Neural cell (in vitro differentiated cells): ENCODE data around the gene FAM181B.

ENCODE experiments used
- EP300 ChIP-seq: fragments of 450-650 bp; conservative IDR thresholded peaks from 2 replicates; pipeline ENCODE4 v1.6.1; 2014; ENCODE audit warnings: antibody characterized with exemption, mild to moderate bottlenecking, moderate library complexity; ENCODE audit not compliant: poor library complexity, severe bottlenecking
- EZH2 ChIP-seq: fragments of 200-600, 300-800 bp; shearing (Covaris generic), sonication (generic); IDR thresholded peaks from 2 replicates; pipeline ENCODE4 v1.6.1; 2014; ENCODE audit warnings: antibody characterized with exemption, low read length, borderline replicate concordance, mild to moderate bottlenecking; ENCODE audit not compliant: insufficient read depth, poor library complexity, severe bottlenecking
- MXI1 ChIP-seq: fragments of 450-650 bp; conservative IDR thresholded peaks from 2 replicates; pipeline ENCODE4 v1.6.1; 2014; ENCODE audit warnings: antibody characterized with exemption, mild to moderate bottlenecking; ENCODE audit not compliant: poor library complexity, severe bottlenecking
- POLR2AphosphoS5 ChIP-seq: IDR thresholded peaks from 2 replicates; pipeline ENCODE4 v1.6.1; 2012
- RAD21 ChIP-seq: fragments of 450-650 bp; conservative IDR thresholded peaks from 2 replicates; pipeline ENCODE4 v1.6.1; 2014; ENCODE audit warnings: antibody characterized with exemption, mild to moderate bottlenecking, moderate library complexity
- SMC3 ChIP-seq: fragments of 450-650 bp; conservative IDR thresholded peaks from 2 replicates; pipeline ENCODE4 v1.6.1; 2014; ENCODE audit warnings: antibody characterized with exemption, mild to moderate bottlenecking, moderate library complexity; ENCODE audit not compliant: poor library complexity
- TAF1 ChIP-seq: IDR thresholded peaks from 2 replicates; pipeline ENCODE4 v1.6.1; 2012; ENCODE audit warnings: low read depth
- TF ChIP-seq, protein P1 (sequence below): fragments of 450-650 bp; IDR thresholded peaks from 2 replicates; pipeline ENCODE4 v1.5.1; 2014; ENCODE audit warnings: antibody characterized with exemption, mild to moderate bottlenecking, moderate library complexity; ENCODE audit not compliant: poor library complexity, severe bottlenecking
- TF ChIP-seq, protein P2 (sequence below): IDR thresholded peaks from 2 replicates; pipeline ENCODE4 v1.6.1; 2012; ENCODE audit warnings: borderline replicate concordance

DNA sequence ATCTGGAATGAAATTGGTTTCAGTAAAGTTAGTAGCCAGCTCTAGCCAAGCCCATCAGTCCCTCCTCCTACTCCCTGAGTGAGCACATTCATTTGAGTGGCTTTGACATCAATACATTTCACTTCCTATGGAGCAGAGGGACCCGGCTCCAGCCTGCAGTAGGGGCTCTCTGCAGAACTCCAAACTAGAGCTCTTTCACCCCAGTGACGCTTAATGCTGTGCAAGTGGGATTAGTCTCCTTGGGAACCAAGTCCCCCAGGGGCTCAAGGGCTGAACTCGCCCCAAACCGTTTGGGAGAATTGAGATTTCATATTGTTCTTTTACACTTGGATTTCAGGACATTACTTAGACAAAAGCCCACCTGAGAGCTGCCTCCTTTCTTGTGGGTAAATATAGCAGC, 4.4 kb upstream of the FAM181B start:
- TF ChIP-seq, protein P1, sequence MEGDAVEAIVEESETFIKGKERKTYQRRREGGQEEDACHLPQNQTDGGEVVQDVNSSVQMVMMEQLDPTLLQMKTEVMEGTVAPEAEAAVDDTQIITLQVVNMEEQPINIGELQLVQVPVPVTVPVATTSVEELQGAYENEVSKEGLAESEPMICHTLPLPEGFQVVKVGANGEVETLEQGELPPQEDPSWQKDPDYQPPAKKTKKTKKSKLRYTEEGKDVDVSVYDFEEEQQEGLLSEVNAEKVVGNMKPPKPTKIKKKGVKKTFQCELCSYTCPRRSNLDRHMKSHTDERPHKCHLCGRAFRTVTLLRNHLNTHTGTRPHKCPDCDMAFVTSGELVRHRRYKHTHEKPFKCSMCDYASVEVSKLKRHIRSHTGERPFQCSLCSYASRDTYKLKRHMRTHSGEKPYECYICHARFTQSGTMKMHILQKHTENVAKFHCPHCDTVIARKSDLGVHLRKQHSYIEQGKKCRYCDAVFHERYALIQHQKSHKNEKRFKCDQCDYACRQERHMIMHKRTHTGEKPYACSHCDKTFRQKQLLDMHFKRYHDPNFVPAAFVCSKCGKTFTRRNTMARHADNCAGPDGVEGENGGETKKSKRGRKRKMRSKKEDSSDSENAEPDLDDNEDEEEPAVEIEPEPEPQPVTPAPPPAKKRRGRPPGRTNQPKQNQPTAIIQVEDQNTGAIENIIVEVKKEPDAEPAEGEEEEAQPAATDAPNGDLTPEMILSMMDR: no peak
- no peak for TF ChIP-seq POLR2AphosphoS5
- no peak for TF ChIP-seq EZH2
- TF ChIP-seq TAF1: no peak
- no peak for TF ChIP-seq RAD21
- TF ChIP-seq, protein P2, sequence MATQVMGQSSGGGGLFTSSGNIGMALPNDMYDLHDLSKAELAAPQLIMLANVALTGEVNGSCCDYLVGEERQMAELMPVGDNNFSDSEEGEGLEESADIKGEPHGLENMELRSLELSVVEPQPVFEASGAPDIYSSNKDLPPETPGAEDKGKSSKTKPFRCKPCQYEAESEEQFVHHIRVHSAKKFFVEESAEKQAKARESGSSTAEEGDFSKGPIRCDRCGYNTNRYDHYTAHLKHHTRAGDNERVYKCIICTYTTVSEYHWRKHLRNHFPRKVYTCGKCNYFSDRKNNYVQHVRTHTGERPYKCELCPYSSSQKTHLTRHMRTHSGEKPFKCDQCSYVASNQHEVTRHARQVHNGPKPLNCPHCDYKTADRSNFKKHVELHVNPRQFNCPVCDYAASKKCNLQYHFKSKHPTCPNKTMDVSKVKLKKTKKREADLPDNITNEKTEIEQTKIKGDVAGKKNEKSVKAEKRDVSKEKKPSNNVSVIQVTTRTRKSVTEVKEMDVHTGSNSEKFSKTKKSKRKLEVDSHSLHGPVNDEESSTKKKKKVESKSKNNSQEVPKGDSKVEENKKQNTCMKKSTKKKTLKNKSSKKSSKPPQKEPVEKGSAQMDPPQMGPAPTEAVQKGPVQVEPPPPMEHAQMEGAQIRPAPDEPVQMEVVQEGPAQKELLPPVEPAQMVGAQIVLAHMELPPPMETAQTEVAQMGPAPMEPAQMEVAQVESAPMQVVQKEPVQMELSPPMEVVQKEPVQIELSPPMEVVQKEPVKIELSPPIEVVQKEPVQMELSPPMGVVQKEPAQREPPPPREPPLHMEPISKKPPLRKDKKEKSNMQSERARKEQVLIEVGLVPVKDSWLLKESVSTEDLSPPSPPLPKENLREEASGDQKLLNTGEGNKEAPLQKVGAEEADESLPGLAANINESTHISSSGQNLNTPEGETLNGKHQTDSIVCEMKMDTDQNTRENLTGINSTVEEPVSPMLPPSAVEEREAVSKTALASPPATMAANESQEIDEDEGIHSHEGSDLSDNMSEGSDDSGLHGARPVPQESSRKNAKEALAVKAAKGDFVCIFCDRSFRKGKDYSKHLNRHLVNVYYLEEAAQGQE: no peak
- no peak for TF ChIP-seq EP300
- no peak for TF ChIP-seq SMC3
- no peak for TF ChIP-seq MXI1
